Measurements from ENCODE around the gene ZNF296.
A peak's percentile ranks its signal among the peaks of the same experiment; 100 is the strongest.

ZNF296 gene

GRCh38 chr19:45102481-45102880 is 26.2 kb upstream of the ZNF296 start:
- no peak for DNase-seq

DNA sequence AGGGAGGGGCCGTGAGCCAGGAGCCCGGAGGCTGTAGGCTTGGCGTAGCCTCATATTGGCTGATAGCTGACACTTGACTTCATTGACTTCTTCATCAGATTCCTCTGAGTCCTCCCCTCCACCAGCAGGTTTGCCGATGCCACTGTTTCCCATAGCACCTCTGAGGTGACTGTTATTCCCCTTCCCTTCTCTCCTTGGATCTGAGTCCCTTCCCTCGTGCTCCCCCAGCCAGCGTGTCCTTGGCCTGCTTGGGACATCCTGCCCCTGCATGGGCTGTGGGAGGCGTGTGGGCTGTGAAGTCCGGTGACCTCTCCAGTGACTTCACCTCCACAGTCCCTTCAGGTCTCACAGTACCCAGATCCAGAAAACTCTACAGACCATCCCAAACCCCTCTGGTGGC is 25.5 kb upstream of the ZNF296 start:
- DNase-seq, result no peak

- DNase-seq, result no peak
Observed at GRCh38 chr19:45100846-45101252, 24.6 kb upstream of the ZNF296 start.

DNA sequence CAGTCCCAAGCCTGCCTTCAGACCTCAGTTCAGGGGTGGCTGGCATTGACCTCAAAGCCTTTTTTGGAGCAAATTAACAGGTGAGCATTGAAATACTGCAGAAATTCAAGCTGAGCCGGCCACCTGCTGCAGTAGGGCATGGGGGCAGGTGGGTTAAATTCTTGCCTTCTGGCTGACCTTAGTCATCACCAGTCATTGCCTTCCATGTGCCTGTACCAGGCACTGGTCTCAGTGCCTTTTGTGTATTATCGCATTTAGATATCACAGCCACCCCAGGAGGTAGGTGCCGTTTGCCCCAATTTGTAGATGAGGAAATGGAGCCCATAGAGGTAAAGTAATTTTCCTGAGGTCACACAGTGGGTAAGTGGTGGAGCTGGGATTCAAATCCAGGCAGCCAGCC is 23.9 kb upstream of the ZNF296 start:
- DNase-seq, result no peak

DNA sequence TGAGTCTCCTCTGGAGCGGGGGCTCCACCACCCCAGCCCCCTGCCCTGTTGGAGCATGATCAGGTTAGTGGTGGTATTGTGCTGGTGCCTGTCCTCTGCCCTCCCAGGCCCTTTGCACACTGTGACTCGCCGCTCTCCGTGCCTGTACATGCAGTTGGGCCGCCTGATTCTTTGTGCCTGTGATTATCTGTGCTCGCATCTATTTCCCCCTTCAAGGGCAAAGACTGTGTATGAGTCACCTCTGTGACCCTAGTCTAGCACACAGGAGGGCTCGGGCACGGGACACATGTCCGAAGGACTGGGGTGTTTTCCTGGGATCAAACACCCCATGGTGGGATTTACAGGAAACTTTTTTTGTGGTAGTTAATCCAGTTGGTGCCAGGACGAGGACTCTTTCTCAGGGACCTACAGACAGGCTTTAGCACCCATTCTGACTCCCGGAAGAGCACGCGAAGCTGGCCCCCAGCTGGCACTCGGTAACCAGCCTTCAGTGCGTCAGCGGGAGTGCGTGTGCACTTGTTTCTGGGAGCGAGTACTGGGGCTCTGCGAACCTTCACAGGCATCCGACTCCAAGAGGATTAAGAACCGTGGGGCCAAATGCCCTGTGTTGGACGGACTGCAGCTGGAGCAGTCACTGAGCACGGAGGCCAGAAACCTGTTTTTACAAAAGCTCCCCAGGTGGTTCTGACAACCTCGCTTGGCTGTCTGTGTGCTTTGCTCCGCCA is 23.4 kb upstream of the ZNF296 start:
- DNase-seq, result no peak

- no peak for DNase-seq
Observed at GRCh38 chr19:45098521-45099466, 22.5 kb upstream of the ZNF296 start.

DNA sequence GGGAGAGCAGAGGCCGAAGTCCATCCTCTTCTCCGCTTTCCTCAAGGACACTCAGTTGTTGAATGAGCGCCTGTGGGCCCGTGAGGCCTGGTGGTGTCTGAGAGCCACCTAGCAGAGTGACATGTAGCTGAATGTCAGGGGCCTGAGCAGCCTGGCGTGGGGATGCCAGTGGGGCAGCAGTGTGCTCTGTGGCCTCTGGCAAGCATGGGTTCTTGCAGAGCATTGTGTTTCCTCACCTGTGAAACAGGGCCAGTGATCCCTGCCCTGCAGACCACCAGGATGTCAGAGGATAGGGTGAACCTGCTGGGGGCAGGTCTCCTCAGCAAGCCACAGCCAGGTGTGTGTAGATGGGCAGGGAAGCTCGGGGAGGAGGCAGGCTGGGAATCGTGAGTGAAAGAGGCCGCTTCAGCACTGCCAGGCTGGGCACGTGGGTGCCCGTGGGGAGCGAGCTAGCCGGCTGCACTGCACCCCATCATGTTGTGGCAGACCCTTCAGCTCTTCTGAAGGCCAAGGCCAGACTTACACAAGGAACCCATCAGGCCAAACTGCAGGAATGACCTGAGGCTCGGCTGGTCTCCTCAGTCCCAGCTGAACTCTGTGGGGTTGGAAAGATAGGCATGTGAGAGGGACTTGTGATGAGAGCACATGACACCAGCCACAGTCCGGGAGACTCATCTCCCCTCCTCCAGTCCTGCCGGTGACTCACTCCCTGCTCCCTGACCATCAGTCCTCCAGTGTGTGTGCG is 21.7 kb upstream of the ZNF296 start:
- no peak for DNase-seq

DNA sequence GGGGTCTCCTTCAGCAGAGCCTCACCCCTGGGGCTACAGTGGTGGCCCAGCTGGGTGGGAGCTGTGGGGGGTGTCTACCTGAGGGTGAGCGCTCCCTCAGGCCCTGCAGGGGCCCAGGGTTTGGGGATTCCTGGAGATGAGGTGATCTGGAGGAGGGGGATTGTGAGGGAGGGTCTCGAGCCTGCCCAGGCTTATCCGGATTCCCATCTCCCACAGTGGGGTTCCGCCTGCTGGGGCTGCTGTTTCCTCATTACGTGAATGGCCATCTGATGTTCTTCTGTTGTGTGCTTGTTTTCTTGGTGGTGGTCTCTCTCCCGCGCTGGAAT is 21.1 kb upstream of the ZNF296 start:
- no peak for DNase-seq

DNA sequence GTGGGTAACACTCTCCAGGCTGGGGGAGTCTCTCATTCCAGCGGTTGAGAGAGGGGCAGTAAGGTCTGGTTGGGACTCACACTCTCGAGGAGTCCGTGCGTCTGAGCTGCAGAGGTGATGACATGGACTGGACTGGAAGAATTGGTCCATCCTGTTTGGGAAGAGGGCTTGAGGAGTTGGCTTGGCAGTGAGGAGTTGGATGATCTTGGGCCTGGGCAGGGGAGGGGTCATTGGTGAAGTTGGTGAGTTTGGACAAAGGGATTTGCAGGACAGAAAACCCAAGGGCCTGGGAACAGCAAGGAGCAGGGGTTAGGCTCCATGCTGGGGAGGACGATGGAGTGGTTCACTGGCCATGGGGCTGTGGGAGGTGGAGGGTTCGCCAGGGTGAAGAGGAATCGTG is 20.4 kb upstream of the ZNF296 start:
- no peak for DNase-seq

DNA sequence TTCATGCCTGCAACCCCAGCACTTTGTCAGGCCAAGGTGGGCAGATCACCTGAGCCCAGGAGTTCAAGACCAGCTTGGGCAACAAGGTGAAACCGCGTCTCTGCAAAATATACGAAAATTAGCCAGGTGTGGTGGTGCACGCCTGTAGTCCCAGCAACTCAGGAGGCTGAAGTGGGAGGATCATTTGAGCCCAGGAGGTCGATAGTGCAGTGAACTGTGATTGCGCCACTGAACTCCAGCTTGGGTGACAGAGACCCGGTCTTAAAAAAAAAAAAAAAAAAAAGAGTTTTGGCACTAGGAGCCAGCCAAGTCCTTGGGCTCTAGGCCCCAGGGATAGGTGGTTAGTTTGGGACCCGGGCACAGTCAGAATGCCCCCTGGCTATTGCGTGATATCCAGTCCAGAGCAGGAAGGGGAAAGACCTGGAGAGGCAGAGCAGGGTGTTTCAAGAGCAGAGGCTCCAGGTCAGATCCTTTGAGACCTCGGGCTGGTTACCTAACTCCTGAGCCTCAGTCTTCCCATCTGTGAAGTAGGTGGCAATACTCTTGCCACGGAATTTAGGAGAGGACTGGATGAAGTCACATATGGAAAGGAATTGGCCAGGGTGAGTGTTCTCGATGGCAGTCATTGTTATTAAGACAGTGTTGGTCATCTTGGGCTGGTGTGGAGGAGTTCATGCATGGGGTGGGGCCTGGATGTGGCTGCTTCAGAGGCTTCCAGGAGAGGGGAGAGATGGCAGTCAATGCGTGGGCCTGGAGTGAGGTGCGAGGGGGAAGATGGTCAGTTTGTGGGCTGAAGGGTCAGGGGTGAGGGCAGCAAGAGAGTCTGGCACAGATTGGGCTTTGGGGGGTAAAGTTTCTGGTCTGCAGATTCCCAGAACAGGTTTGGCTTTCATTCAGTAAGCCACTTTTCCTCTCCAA is 19.5 kb upstream of the ZNF296 start:
- DNase-seq, result no peak

GRCh38 chr19:45094707-45095106 is 18.4 kb upstream of the ZNF296 start:
- no peak for DNase-seq

DNA sequence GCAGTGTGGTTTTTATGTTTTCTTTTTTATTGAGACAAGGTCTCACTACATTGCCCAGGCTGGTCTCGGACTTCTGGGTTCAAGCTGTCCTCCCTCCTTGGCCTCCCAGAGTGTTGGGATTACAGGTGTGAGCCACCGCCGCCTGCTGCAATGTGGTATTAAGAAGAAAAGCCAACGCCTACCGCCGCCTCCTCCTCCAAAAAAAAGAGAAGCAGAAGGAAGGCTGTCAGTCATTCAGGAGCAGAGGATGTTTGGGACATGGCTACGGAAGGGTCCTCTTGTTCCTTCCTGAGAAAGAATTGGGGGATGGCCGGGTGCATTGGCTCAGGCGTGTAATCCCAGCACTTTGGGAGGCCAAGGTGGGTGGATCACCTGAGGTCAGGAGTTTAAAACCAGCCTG is 17.9 kb upstream of the ZNF296 start:
- no peak for DNase-seq

- DNase-seq, result peak; percentile 74
Observed at GRCh38 chr19:45092747-45093678, 16.7 kb upstream of the ZNF296 start, which contains the start of gene PPP1R37. Gene PPP1R37 (plus strand): TSS chr19:45093179. CDS start chr19:45093326, 147 bp downstream.

DNA sequence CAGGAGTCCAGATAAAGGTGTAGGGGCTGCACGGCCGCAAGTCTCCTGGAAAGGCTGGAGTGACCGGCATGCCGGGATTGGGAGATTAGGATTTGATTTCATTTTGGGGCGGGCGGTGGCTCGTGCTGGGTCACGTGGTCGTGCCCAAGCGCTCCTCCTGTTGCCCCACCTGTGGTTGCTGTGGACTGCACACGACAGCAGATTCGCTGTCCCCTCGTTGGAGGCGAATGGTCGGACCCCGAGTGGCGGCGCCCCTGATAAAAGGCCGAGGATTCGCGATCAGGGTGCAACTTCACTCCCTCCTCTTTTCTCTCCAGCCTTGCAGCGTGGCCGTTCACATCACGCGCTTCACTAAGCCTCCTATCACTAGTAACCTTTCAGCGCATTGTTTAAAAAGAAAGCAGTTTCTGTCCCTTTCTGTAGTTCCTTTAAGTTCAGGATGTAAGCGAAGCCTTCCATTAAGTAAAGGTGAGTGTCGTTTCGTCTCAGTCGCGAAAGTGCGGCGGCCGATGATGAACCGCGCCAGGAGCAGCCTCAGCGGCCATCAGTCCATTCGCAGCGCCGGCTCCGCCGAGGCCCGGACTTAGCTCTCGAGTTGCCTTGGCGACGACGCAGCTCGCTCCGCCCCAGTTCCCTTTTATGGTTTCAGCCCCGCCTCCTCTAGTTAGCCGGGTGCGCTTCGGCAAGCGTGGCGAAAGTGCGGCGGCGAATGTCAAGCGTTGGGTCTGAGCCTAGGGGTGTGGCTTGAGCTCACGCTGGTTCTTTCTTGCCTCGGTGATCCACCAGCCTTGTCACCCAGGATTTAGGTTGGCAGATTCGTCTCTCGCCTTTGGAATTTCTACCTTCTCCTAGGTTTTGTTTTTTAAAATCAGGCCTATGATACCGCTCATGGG is 15.0 kb upstream of the ZNF296 start:
- DNase-seq, result peak; percentile 78

DNA sequence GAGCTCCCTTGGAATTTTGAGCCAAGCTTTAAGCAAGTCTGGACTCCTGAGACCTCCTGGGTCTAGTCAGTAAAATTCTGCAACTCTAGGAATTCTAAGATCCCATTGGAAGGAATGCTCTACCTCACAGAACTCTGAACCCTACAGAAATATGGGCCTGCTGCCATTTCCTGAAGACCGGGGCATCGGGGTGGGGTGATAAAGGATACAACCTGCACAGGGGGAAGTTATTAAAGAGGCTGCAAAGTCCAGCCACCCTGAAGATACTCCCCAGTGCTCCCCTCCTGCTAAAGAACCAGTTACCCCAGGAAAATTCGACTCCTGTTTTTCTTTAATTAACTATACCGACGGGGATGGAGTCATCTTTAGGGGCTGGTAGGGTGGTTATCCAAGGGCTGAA is 14.3 kb upstream of the ZNF296 start:
- no peak for DNase-seq

GRCh38 chr19:45090034-45090433 is 13.8 kb upstream of the ZNF296 start:
- no peak for DNase-seq

GRCh38 chr19:45087531-45087930 is 11.3 kb upstream of the ZNF296 start:
- no peak for DNase-seq

DNA sequence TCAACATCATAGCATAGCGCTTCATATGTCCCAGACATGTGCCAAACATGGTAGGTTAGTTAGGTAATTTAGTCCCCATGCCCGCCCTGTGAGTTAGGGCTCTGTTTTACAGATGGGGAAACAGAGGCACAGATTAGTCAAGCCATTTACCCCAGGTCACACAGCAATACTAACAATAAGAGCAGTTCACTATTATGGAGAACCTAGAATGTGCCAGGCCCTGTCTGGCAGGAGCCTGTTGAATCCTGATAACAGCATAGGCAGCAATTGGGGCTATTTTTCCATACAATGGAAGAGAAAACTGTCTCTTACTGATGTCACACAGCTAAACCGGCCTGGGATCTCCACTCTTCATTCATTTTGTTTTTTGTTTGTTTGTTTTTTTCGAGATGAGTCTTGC is 10.2 kb upstream of the ZNF296 start:
- DNase-seq, result no peak

- no peak for DNase-seq
Observed at GRCh38 chr19:45082170-45082569, 5.9 kb upstream of the ZNF296 start.

DNA sequence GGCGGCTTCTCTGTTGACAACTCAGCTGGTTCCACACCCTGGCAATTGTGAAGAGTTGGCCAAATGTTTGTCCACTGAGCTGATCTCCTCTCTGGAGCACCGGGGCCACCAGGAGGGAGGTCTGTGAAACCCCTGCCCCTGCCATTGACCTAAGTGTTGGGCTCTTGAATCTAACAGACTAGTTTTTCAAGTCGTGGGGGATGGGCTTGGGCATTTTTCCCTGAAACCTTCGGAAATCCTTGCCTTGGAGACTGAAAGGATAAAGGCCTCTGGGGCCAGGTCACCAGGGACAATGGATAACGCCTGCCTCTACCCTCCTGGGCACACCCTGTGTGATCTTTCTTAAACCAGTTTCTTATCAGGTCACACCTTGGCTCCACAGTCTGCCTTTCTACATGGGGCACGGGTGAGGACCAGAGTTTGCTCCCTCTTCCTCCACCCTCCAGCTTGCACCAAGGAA is 3.7 kb upstream of the ZNF296 start:
- DNase-seq, result no peak

All from SIG-M5 (cell line).